Activated T-cell treated with anti-CD3 and anti-CD28 coated beads for 4 hours (primary cell): ENCODE results near the gene OSBPL2.

Experiments used
- DNase-seq: peaks from one replicate; pipeline ENCODE4 v3.0.0-alpha.2; 2020

The OSBPL2 gene

GRCh38 chr20:62262064-62262463 is 23.7 kb downstream of the OSBPL2 start:
- no peak for DNase-seq

GRCh38 chr20:62263396-62263795 is 25.1 kb downstream of the OSBPL2 start:
- no peak for DNase-seq

DNA sequence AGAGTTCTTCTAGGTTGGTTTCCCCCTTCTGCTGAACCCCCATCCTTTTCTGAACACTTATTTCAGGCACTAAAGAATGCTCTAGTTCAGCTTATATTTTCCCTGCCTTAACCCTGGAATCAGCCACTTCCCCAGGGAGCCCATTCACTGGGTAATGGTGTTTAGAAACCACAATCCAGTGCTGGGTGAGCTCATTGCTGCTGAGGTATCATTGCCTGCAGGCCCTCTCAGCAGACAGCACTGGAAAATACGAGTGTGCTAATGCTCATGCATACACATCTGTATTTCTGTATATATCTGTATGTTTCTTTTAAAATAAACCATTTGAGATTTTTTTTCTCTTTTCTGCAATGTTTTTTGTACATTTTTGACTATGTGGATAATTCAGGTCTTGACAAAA is 27.0 kb downstream of the OSBPL2 start:
- DNase-seq, result no peak

DNA sequence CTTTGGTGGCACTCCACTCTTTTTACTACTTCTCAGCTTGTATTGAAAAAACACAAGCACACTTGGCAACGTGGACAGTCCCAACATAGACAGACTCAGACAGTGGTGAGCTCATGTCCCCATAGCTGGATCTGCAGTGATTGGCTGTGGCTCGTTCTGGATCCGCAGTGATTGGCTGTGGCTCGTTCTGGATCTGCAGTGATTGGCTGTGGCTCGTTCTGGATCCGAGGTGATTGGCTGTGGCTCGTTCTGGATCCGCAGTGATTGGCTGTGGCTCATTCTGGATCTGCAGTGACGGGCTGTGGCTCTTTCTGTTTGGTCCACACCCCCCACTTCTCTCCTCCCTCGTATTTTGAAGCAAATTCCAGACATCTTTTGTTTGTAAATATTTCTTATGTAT is 28.0 kb downstream of the OSBPL2 start:
- DNase-seq, result no peak

DNA sequence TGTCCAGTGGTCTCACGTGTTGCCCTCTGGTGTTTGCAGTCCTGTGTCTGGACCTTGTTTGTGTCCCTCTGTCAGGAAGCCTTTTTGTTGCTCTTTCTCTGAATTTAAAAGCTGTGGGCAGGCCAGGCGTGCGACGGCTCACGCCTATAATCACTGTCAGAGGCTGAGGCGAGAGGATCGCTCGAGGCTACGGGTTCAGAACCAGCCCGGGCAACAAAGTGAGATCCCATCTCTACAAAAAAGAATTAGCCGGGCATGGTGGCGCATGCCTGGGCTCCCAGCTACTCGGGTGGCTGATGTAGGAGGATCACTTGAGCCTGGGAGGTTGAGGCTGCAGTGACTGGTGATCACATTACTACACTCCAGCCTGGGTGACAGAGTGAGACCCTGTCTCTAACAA is 28.5 kb downstream of the OSBPL2 start:
- DNase-seq, result no peak

- no peak for DNase-seq
Observed at GRCh38 chr20:62267543-62267942, 29.2 kb downstream of the OSBPL2 start.

GRCh38 chr20:62268228-62268900 is 30.0 kb downstream of the OSBPL2 start:
- DNase-seq, result no peak

GRCh38 chr20:62269378-62269777 is 31.1 kb downstream of the OSBPL2 start:
- DNase-seq, result no peak

DNA sequence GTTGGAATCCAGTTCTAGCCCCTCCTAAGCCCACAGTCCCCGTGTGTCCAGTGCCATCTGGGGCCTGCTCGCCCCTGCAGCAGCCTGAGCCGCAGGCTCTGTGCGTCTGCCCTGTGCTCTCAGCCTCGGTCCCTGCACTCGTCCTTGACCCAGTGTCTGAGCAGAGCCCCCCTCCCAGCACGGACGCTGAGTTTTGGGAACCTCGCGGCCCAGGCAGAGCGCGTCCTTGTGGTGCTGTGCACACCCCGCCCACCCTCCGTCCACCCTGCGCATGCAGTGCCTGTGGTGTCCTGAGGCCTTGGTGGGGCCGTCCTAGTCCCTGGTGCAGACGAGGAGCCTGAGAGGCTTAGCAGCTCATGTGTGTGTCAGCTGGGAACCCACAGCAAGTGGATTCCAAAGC is 31.6 kb downstream of the OSBPL2 start:
- no peak for DNase-seq

- no peak for DNase-seq
Observed at GRCh38 chr20:62272200-62272599, 33.9 kb downstream of the OSBPL2 start.

DNA sequence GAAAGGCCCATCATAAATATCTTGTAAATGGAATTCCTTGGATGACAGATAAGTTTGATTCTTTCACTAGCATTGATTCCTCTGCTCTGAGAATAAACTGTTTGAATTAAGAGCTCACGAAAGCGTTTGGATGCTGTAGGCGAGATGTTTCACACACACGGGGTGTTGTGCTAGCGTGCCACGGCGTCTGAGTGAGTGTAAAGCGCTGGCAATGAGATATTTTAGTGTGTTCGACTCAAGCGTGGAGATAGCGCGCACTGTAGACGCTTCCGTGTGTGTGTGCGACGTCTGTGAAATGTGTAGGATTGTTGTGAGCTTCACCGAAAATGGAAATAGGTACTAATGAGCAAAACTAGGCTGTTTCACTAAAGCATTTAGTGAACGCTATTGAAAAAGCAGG is 35.1 kb downstream of the OSBPL2 start:
- DNase-seq, result no peak

- no peak for DNase-seq
Observed at GRCh38 chr20:62274332-62274950, 36.1 kb downstream of the OSBPL2 start.

DNA sequence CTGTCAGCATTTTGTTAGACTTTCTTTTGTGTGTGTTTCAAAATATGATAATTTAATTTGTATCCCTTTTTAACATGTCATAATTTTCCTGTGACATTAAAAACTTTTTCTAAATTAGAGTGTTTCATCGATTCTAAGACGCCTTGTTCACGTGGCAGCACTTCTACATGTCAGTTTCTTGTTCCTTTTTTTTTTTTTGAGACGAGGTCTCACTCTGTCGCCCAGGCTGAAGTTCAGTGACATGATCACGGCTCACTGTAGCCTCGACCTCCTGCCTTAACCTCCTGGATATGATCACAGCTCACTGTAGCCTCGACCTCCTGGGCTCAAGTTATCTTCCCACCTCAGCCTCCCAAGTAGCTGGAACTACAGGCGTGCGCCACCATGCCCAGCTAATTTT is 36.9 kb downstream of the OSBPL2 start:
- DNase-seq, result no peak

DNA sequence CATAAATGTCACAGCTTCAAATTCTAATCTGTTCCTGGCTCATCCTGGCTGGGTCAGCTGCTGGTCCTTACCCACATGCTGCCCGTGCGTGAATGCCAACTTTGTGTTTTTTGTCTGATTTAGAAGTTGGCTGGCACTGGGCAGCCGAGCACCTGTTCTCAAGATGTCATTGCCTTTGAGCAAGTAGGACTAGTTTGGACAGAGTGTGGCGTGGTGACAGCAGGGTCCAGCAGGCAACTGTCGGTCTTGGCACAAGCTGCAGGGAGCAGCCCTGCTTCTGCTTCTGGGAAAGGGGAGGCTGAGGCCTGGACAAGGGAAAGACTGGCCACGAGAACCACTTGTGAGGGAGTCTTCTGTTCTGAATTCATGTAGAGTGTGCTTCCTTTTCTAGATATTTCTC is 38.1 kb downstream of the OSBPL2 start:
- DNase-seq, result no peak

DNA sequence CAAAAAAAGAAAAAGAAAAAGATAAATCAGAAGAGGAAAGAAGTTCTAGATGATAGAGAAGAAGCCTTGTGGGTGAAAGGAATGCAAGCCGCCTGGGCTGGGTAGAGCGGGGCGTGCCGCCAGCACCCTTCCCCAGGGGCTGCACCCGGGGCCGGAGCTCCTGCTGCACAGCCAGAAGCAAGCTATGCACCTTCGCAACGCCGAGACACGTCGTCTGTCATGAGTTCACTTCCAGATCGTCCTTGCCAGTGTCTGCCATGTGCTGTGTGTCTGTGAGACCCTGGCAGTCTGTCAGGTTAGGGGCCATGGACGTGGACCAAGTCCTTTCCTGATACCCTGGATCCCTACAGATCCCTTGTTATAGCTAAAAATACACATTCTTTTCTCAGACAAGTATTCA is 38.9 kb downstream of the OSBPL2 start:
- no peak for DNase-seq

- no peak for DNase-seq
Observed at GRCh38 chr20:62280303-62280702, 42.0 kb downstream of the OSBPL2 start.

GRCh38 chr20:62281161-62281933 is 43.0 kb downstream of the OSBPL2 start:
- DNase-seq, result no peak

- DNase-seq, result no peak
Observed at GRCh38 chr20:62282103-62282502, 43.8 kb downstream of the OSBPL2 start.

DNA sequence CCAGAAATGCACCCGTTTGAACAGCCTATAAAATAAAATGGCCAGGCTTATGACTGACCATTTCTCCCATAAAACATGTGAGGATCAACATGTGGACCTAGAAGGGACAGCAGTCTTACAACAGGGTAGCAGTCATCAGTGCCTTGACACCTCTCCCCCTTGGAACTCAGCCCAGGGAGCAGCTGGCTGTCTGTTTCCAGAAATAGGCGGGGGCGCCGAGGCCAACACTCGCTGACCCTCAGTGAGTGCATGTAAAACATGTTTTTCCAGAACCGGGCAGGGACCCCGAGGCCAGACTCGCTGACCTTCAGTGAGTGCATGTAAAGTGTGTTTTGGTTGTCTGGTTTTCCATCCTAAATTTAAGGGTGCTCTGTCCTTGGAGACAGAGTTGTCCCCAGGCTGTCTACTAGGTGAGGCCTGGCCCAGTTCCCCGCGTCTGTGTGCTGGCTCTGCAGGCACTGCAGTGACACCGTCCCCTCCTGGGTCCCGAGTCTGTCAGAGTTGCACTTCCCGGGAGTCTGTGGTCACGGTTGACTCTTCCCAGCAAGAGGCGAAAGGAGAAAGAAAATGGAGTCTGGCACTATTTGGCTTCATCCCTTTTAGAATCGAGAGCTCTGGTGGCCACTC is 44.7 kb downstream of the OSBPL2 start:
- DNase-seq, result no peak

DNA sequence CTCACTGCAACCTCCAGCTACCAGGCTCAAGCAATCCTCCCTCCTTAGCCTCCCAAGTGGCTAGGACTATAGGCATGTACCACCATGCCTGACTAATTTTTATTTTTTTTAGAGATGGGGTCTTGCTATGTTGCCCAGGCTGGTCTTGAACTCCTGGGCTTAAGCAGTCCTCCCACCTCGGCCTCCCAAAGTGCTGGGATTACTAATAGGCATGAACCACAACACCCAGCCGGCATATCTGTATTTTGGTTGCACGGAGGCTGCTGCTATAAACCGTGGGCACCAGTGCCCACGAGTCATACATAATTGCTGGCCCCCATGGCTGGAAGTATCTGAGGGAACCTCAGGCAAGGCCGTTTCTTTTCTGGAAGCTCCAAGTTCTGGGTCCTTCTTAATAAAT is 46.1 kb downstream of the OSBPL2 start:
- DNase-seq, result no peak

- no peak for DNase-seq
Observed at GRCh38 chr20:62285151-62285550, 46.8 kb downstream of the OSBPL2 start.

- no peak for DNase-seq
Observed at GRCh38 chr20:62285722-62286121, 47.4 kb downstream of the OSBPL2 start.

DNA sequence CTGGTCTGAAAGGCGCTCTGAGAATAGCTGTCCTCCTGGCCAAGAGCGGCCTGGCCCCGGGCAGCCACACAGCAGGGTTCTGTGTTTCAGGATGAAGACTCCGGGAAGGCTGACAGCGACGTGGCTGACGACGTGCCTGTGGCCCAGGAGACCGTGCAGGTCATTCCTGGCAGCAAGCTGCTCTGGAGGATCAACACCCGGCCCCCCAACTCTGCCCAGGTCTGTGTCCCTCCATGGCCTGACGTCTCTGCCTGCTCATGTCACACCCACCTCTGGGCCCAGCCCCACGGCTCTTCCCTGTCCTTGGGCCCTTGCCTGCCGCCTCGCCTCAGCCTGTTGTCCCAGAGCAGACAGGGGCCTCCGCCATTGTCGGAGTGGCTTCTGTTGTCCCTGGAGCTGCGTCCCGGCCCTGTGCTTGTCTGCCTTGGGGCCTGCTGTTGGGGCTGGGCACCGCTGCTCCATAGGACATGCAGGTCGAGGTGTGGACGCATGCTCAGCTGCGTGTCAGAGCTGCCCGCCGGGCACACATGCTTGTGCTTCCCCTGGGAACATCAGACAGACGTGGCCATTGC is 48.3 kb downstream of the OSBPL2 start:
- no peak for DNase-seq
